ENCODE measurements around the gene MXRA7. TPM values are rescaled to one million over a fixed set of nuclear protein-coding genes. Genes with fewer than 3 reads are reported as not detected.
"Not testable (repeated sequence)": the region's sequence is repeated elsewhere in the genome, so short reads cannot be mapped to it uniquely, and the experiment has no call there.

The MXRA7 gene
- total RNA-seq, 4 donors from 2014 or later, result 44.5 to 67.8 (median 56.9) TPM

GRCh38 chr17:76716146-76716838, 5.5 kb upstream of the MXRA7 start:
- peaks cover 26% of the 10 kb centered on the region for H3K4me1 ChIP-seq
- no peak for DNase-seq (ENCODE audit: low spot score in 2 of 2)
- no peak overlapping the region for H3K4me3 ChIP-seq
- 64% methylated on average over 13 of the region's 13 CpGs for WGBS
- peaks cover 72% of the 10 kb centered on the region for H3K36me3 ChIP-seq
- H3K27ac ChIP-seq, result peak overlapping the region; percentile 69
- no peak for TF ChIP-seq CTCF (IDR thresholded peaks at IDR 0.05)
- TF ChIP-seq POLR2AphosphoS5 (IDR thresholded peaks at IDR 0.05), result peak in 1 of 3 donors; percentile 11
- no peak for TF ChIP-seq POLR2A (IDR thresholded peaks at IDR 0.05)
- TF ChIP-seq EP300 (IDR thresholded peaks at IDR 0.05), result no peak
- H3K9me3 ChIP-seq, result no peaks in the 10 kb centered on the region
- no peaks in the 10 kb centered on the region for H3K27me3 ChIP-seq

GRCh38 chr17:76715496-76715830, 4.7 kb upstream of the MXRA7 start:
- no peak overlapping the region for H3K4me3 ChIP-seq
- peaks cover 30% of the 10 kb centered on the region for H3K4me1 ChIP-seq
- no peaks in the 10 kb centered on the region for H3K27me3 ChIP-seq
- TF ChIP-seq EP300 (IDR thresholded peaks at IDR 0.05) (no peak), POLR2AphosphoS5 (IDR thresholded peaks at IDR 0.05) (no peak), POLR2A (IDR thresholded peaks at IDR 0.05) (no peak), CTCF (IDR thresholded peaks at IDR 0.05) (no peak)
- peak overlapping the region; percentile 2 for H3K27ac ChIP-seq
- H3K9me3 ChIP-seq, result no peaks in the 10 kb centered on the region
- WGBS, result 90% methylated on average over 2 of the region's 2 CpGs
- H3K36me3 ChIP-seq, result peaks cover 63% of the 10 kb centered on the region
- no peak for DNase-seq (ENCODE audit: low spot score in 2 of 2)

GRCh38 chr17:76714822-76715495, 4.2 kb upstream of the MXRA7 start:
- peaks cover 30% of the 10 kb centered on the region for H3K4me1 ChIP-seq
- no peak overlapping the region for H3K4me3 ChIP-seq
- TF ChIP-seq CTCF (IDR thresholded peaks at IDR 0.05) (peak; percentile 57 to 69), POLR2A (IDR thresholded peaks at IDR 0.05) (no peak)
- H3K9me3 ChIP-seq, result no peaks in the 10 kb centered on the region
- peak; percentile 80 to 88 for DNase-seq (ENCODE audit: low spot score in 2 of 2)
- 29% methylated on average over 4 of the region's 4 CpGs for WGBS
- H3K36me3 ChIP-seq, result peaks cover 58% of the 10 kb centered on the region
- H3K27ac ChIP-seq, result peak overlapping the region; percentile 2
- no peaks in the 10 kb centered on the region for H3K27me3 ChIP-seq

GRCh38 chr17:76714336-76714735, 3.6 kb upstream of the MXRA7 start:
- Histone ChIP-seq H3K9me3 (no peaks in the 10 kb centered on the region), H3K4me3 (no peak overlapping the region), H3K27ac (no peak overlapping the region), H3K36me3 (peaks cover 52% of the 10 kb centered on the region), H3K4me1 (peaks cover 36% of the 10 kb centered on the region), H3K27me3 (no peaks in the 10 kb centered on the region)
- DNase-seq (ENCODE audit: low spot score in 2 of 2), result no peak
- 77% methylated on average over 5 of the region's 5 CpGs for WGBS
- no peak for TF ChIP-seq POLR2AphosphoS5 (IDR thresholded peaks at IDR 0.05)
- TF ChIP-seq POLR2A (IDR thresholded peaks at IDR 0.05), result no peak
- TF ChIP-seq EP300 (IDR thresholded peaks at IDR 0.05), result no peak
- TF ChIP-seq CTCF (IDR thresholded peaks at IDR 0.05), result no peak

GRCh38 chr17:76713765-76714164, 3.0 kb upstream of the MXRA7 start:
- WGBS, result 93% methylated on average over 7 of the region's 7 CpGs
- H3K27ac ChIP-seq, result no peak overlapping the region

GRCh38 chr17:76712321-76712720, 1.6 kb upstream of the MXRA7 start:
- 62% methylated on average over 7 of the region's 7 CpGs for WGBS
- not testable (repeated sequence) for H3K4me3 ChIP-seq; H3K27me3 ChIP-seq; DNase-seq (ENCODE audit: low spot score in 2 of 2); H3K9me3 ChIP-seq; H3K27ac ChIP-seq
- Histone ChIP-seq H3K36me3 (peaks cover 33% of the 10 kb centered on the region), H3K4me1 (peaks cover 53% of the 10 kb centered on the region)

More at GRCh38 chr17:76713765-76714164, 3.0 kb upstream of the MXRA7 start:
- Histone ChIP-seq H3K36me3 (peaks cover 46% of the 10 kb centered on the region), H3K4me1 (peaks cover 42% of the 10 kb centered on the region), H3K27me3 (no peaks in the 10 kb centered on the region), H3K4me3 (no peak overlapping the region), H3K9me3 (no peaks in the 10 kb centered on the region)
- TF ChIP-seq EP300 (IDR thresholded peaks at IDR 0.05) (no peak), CTCF (IDR thresholded peaks at IDR 0.05) (no peak), POLR2A (IDR thresholded peaks at IDR 0.05) (no peak), POLR2AphosphoS5 (IDR thresholded peaks at IDR 0.05) (no peak)
- no peak for DNase-seq (ENCODE audit: low spot score in 2 of 2)

GRCh38 chr17:76709951-76710862, 558 bp downstream of the MXRA7 start:
- H3K9me3 ChIP-seq, H3K27me3 ChIP-seq: not testable (repeated sequence)
- DNase-seq (ENCODE audit: low spot score in 2 of 2), result peak in 1 of 2 donors; percentile 70
- peak overlapping the region; percentile 88 for H3K27ac ChIP-seq
- H3K36me3 ChIP-seq, result peaks cover 14% of the 10 kb centered on the region
- 5% methylated on average over 32 of the region's 79 CpGs for WGBS
- peaks cover 40% of the 10 kb centered on the region for H3K4me1 ChIP-seq
- peak overlapping the region; percentile 75 for H3K4me3 ChIP-seq
